HUES6 (cell line): ENCODE measurements around the gene TEX2.

Source experiments
- H3K27ac ChIP-seq: 2 replicates; pipeline ENCODE4 v1.7.0; 2013; ENCODE audit warnings: low read depth, mild to moderate bottlenecking, low read length, inconsistent platforms
- H3K27me3 ChIP-seq: 2 replicates; pipeline ENCODE4 v1.6.1; 2013; ENCODE audit warnings: low read length; ENCODE audit not compliant: control insufficient read depth, insufficient read depth
- H3K36me3 ChIP-seq: 2 replicates; pipeline ENCODE4 v1.6.1; 2013; ENCODE audit warnings: low read length; ENCODE audit not compliant: control insufficient read depth, insufficient read depth
- H3K4me1 ChIP-seq: 2 replicates; pipeline ENCODE4 v1.6.1; 2013; ENCODE audit warnings: low read length; ENCODE audit not compliant: control insufficient read depth, insufficient read depth
- H3K4me3 ChIP-seq: 2 replicates; pipeline ENCODE4 v1.5.1; 2013; ENCODE audit warnings: low read depth, low read length
- H3K9ac ChIP-seq: one replicate; pipeline ENCODE4 v1.6.1; 2013; ENCODE audit warnings: mild to moderate bottlenecking, low read length
- H3K9me3 ChIP-seq: 2 replicates; pipeline ENCODE4 v1.6.1; 2013; ENCODE audit warnings: low read depth, low read length; ENCODE audit not compliant: control insufficient read depth, insufficient read depth

Gene TEX2

GRCh38 chr17:64133546-64134215 lies 129.4 kb downstream of the TEX2 start:
- Histone ChIP-seq H3K4me3 (no peak overlapping the region), H3K9me3 (no peaks in the 10 kb centered on the region), H3K27me3 (peaks cover 21% of the 10 kb centered on the region), H3K4me1 (peaks cover 12% of the 10 kb centered on the region; the same call in 1 of the 2 replicates), H3K36me3 (no peaks in the 10 kb centered on the region), H3K9ac (no peak overlapping the region), H3K27ac (no peak overlapping the region)

GRCh38 chr17:64131606-64132270 lies 131.3 kb downstream of the TEX2 start:
- no peaks in the 10 kb centered on the region for H3K36me3 ChIP-seq
- no peaks in the 10 kb centered on the region for H3K9me3 ChIP-seq
- no peak overlapping the region for H3K27ac ChIP-seq
- H3K4me3 ChIP-seq = no peak overlapping the region
- peaks cover 27% of the 10 kb centered on the region for H3K27me3 ChIP-seq
- H3K4me1 ChIP-seq = peaks cover 12% of the 10 kb centered on the region; the same call in 1 of the 2 replicates
- H3K9ac ChIP-seq = no peak overlapping the region

DNA sequence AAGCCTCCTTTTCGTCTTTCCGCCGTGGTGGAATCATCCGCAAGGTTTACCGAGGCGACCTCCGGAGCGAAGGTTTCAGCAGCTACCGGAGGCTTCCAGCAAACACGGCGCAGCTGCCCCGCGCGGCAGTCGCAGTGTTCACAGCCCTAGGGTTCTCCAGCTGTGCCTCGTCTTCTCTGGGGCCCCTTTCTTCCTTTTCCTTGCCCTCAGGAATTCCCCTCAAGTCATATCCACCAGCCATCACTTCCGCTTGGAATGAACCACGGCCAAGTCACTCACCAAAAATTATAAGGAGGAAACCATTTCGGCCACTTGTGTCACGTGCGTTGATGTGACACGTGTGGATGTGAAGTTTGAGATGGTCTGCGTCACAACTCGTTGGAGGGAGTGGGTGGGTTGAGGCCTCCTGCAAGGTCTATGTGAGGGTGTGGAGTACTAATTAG lies 132.5 kb downstream of the TEX2 start:
- Histone ChIP-seq H3K4me1 (peaks cover 12% of the 10 kb centered on the region; the same call in 1 of the 2 replicates), H3K36me3 (no peaks in the 10 kb centered on the region), H3K27ac (no peak overlapping the region), H3K9ac (peak overlapping the region; percentile 12), H3K27me3 (peaks cover 27% of the 10 kb centered on the region), H3K9me3 (no peaks in the 10 kb centered on the region), H3K4me3 (peak overlapping the region; percentile 67)

- H3K27ac ChIP-seq = no peak within 1 kb of the TSS
These were observed 133.1 kb downstream of the TEX2 start, which contains the start of gene ERN1 for GRCh38 chr17:64129765-64130558. ERN1 (minus strand) TSS chr17:64130144; CDS start chr17:64130029, 115 bp downstream.

GRCh38 chr17:64129515-64129764 lies 133.6 kb downstream of the TEX2 start:
- Histone ChIP-seq H3K9me3 (no peaks in the 10 kb centered on the region), H3K9ac (peak overlapping the region; percentile 76), H3K4me1 (peaks cover 12% of the 10 kb centered on the region; the same call in 1 of the 2 replicates), H3K4me3 (peak overlapping the region; percentile 84), H3K27ac (no peak overlapping the region), H3K27me3 (peaks cover 27% of the 10 kb centered on the region), H3K36me3 (no peaks in the 10 kb centered on the region)

More at GRCh38 chr17:64129765-64130558, 133.1 kb downstream of the TEX2 start, which contains the start of gene ERN1:
- Histone ChIP-seq H3K27me3 (peaks cover 27% of the 10 kb centered on the region), H3K9me3 (no peaks in the 10 kb centered on the region), H3K36me3 (no peaks in the 10 kb centered on the region), H3K4me3 (peak within 1 kb of the TSS; percentile 84), H3K9ac (peak within 1 kb of the TSS; percentile 76), H3K4me1 (peaks cover 12% of the 10 kb centered on the region; the same call in 1 of the 2 replicates)

GRCh38 chr17:64128787-64129514 lies 134.1 kb downstream of the TEX2 start:
- H3K27ac ChIP-seq = no peak overlapping the region

GRCh38 chr17:64126918-64127317 lies 136.1 kb downstream of the TEX2 start:
- Histone ChIP-seq H3K27me3 (peaks cover 27% of the 10 kb centered on the region), H3K4me3 (no peak overlapping the region), H3K27ac (no peak overlapping the region), H3K9ac (no peak overlapping the region), H3K36me3 (no peaks in the 10 kb centered on the region), H3K9me3 (no peaks in the 10 kb centered on the region), H3K4me1 (peaks cover 12% of the 10 kb centered on the region; the same call in 1 of the 2 replicates)

More at GRCh38 chr17:64128787-64129514, 134.1 kb downstream of the TEX2 start:
- peaks cover 12% of the 10 kb centered on the region; the same call in 1 of the 2 replicates for H3K4me1 ChIP-seq
- H3K9ac ChIP-seq = peak overlapping the region; percentile 76
- H3K9me3 ChIP-seq = no peaks in the 10 kb centered on the region
- H3K4me3 ChIP-seq = peak overlapping the region; percentile 84
- H3K36me3 ChIP-seq = no peaks in the 10 kb centered on the region
- peaks cover 27% of the 10 kb centered on the region for H3K27me3 ChIP-seq

DNA sequence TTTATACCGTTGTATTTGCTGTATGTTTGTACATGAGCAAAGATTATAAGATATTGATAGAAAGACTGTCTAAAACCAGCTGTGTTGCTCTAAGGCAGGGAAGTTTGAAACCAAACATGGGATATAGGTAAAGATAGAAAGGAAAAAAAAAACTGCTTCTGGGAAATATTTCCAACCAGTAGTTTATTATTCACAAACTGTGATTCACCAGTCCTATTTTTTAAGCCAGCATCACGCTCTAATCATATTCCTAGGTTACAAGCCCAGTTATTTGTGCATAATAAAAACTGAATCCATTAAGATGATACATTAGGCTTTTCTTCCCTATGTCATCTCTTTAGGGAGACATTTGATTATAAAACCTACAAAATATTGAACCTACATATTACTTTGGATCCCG lies 137.1 kb downstream of the TEX2 start:
- peaks cover 12% of the 10 kb centered on the region; the same call in 1 of the 2 replicates for H3K4me1 ChIP-seq
- H3K27me3 ChIP-seq = peaks cover 18% of the 10 kb centered on the region
- H3K9me3 ChIP-seq = no peaks in the 10 kb centered on the region
- no peaks in the 10 kb centered on the region for H3K36me3 ChIP-seq
- no peak overlapping the region for H3K27ac ChIP-seq
- no peak overlapping the region for H3K9ac ChIP-seq
- no peak overlapping the region for H3K4me3 ChIP-seq

- Histone ChIP-seq H3K36me3 (no peaks in the 10 kb centered on the region), H3K4me3 (no peak overlapping the region), H3K9me3 (no peaks in the 10 kb centered on the region), H3K27ac (no peak overlapping the region), H3K27me3 (peaks cover 12% of the 10 kb centered on the region), H3K4me1 (peaks cover 6% of the 10 kb centered on the region; the same call in 1 of the 2 replicates), H3K9ac (no peak overlapping the region)
These were observed 138.5 kb downstream of the TEX2 start for GRCh38 chr17:64124609-64125008.

GRCh38 chr17:64123114-64123513 lies 139.9 kb downstream of the TEX2 start:
- Histone ChIP-seq H3K9ac (no peak overlapping the region), H3K27me3 (no peaks in the 10 kb centered on the region; the same call in 1 of the 2 replicates), H3K27ac (no peak overlapping the region), H3K4me3 (no peak overlapping the region), H3K36me3 (no peaks in the 10 kb centered on the region), H3K4me1 (no peaks in the 10 kb centered on the region), H3K9me3 (no peaks in the 10 kb centered on the region)
